Caco-2 (cell line): Measurements from ENCODE around the gene SPTA1. TPM values are rescaled to one million over a fixed set of nuclear protein-coding genes. Genes with fewer than 3 reads are reported as not detected.

Source experiments
- BruUV-seq: library from RNA; stranded (reverse); fragments of 400-500 nt; replicated peaks from 2 replicates; lab custom pipeline; 2021; lab: Mats Ljungman, UMichigan
- CTCF ChIA-PET: fragments of 300-600 bp; sonication (Branson Sonifier 250); formaldehyde crosslinking; loops from one replicate; lab custom pipeline; 2022; ENCODE audit warnings: antibody characterized with exemption; lab: Charles Lee
- POLR2A ChIA-PET: fragments of 300-600 bp; sonication (Branson Sonifier 250); formaldehyde crosslinking; loops from one replicate; lab custom pipeline; 2022; ENCODE audit warnings: antibody characterized with exemption; lab: Charles Lee
- DNase-seq, 2 experiments: peaks; one replicate each; pipeline versions ENCODE4 v3.0.0 to v3.0.0-alpha.2; 2020 to 2022
- H3K27me3 ChIP-seq: replicated peaks from 2 replicates; pipeline ENCODE4 v1.6.0; 2011; ENCODE audit warnings: low read length; ENCODE audit not compliant: control insufficient read depth, insufficient read depth
- H3K36me3 ChIP-seq: 2 replicates; pipeline ENCODE4 v1.5.1; 2011; ENCODE audit warnings: low read length; ENCODE audit not compliant: control insufficient read depth, insufficient read depth
- H3K4me1 ChIP-seq: fragments of 250-450 bp; sonication (Bioruptor Pico); 2 replicates; pipeline ENCODE4 v1.5.1; 2020; ENCODE audit warnings: mild to moderate bottlenecking
- H3K4me3 ChIP-seq: 2 replicates; pipeline ENCODE4 v1.5.1; 2011; ENCODE audit warnings: low read depth, mild to moderate bottlenecking, control low read depth, low read length
- H3K9me3 ChIP-seq: fragments of 250-450 bp; sonication (Bioruptor Pico); 2 replicates; pipeline ENCODE4 v1.5.1; 2020; ENCODE audit warnings: mild to moderate bottlenecking, moderate library complexity
- H3K27ac Mint-ChIP-seq: one replicate; pipeline ENCODE4 v1.8.0; 2022; ENCODE audit warnings: mixed read lengths; ENCODE audit not compliant: unreplicated experiment
- H3K27me3 Mint-ChIP-seq: one replicate; pipeline ENCODE4 v1.8.0; 2022; ENCODE audit warnings: mixed read lengths; ENCODE audit not compliant: insufficient read depth, unreplicated experiment
- H3K36me3 Mint-ChIP-seq: one replicate; pipeline ENCODE4 v1.8.0; 2022; ENCODE audit warnings: mild to moderate bottlenecking, mixed read lengths; ENCODE audit not compliant: insufficient read depth, unreplicated experiment
- H3K4me1 Mint-ChIP-seq: one replicate; pipeline ENCODE4 v1.8.0; 2022; ENCODE audit warnings: low read depth, mixed read lengths; ENCODE audit not compliant: unreplicated experiment
- H3K4me3 Mint-ChIP-seq: one replicate; pipeline ENCODE4 v1.8.0; 2022; ENCODE audit warnings: mild to moderate bottlenecking, moderate library complexity, mixed read lengths; ENCODE audit not compliant: unreplicated experiment
- H3K9me3 Mint-ChIP-seq: one replicate; pipeline ENCODE4 v1.8.0; 2022; ENCODE audit warnings: mixed read lengths; ENCODE audit not compliant: unreplicated experiment
- intact Hi-C: fragments of 100-400 bp; cut with micrococcal nuclease; formaldehyde crosslinking; loops from one replicate; pipeline ENCODE4 v1.10.0; 2022; ENCODE audit not compliant: unreplicated experiment
- total RNA-seq: library from RNA; stranded (reverse); gene quantifications from 2 replicates; pipeline ENCODE4 v1.2.3, GENCODE V29; 2022
- TF ChIP-seq, protein P1 (sequence below), 2 experiments: fragments of 200-600 bp in 1 of 2; IDR thresholded peaks; 1 replicate in 1 of 2; 2 replicates in 1 of 2; pipeline versions ENCODE4 v1.5.1 to v1.8.0; 2011 to 2022; ENCODE audit warnings: antibody characterized with exemption in 1 of 2, control low read depth in 1 of 2, inconsistent platforms in 1 of 2, low read depth in 1 of 2, low read length in 1 of 2, mild to moderate bottlenecking in 1 of 2, moderate library complexity in 1 of 2; ENCODE audit not compliant: insufficient read depth in 1 of 2, severe bottlenecking in 1 of 2, unreplicated experiment in 1 of 2

The SPTA1 gene
- total RNA-seq, 1 experiment from 2014 or later: not detected

GRCh38 chr1:158711098-158711497 lies 24.6 kb upstream of the SPTA1 start:
- intact Hi-C loops: no loop called here
- H3K27ac Mint-ChIP-seq: no peak overlapping the region

DNA sequence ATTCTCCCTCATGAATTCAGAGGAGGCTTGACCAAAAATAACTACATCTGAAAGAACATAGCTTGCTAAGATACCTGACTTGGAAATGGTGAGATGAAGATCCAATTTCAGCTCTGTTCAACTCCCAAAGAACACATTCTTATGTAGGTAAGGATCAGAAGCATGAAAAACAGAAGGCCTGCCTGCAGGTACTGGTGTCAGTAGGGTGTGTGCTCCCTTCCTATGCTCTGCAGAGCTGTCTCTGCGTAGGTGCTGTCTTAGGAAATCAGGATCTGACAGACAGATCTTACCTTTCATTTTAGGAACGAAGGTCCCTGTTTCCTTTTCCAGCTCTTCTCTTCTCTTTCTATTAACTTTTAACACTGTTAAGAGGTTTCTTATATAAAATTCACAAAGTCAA lies 19.6 kb upstream of the SPTA1 start:
- Mint-ChIP-seq H3K4me1 (no peaks in the 10 kb centered on the region), H3K36me3 (no peaks in the 10 kb centered on the region), H3K4me3 (no peak overlapping the region), H3K9me3 (no peaks in the 10 kb centered on the region), H3K27ac (no peak overlapping the region), H3K27me3 (no peaks in the 10 kb centered on the region)
- CTCF ChIA-PET: no interaction called here
- no peak for DNase-seq
- H3K36me3 ChIP-seq: no peaks in the 10 kb centered on the region
- H3K4me1 ChIP-seq: no peaks in the 10 kb centered on the region
- intact Hi-C loops: no loop called here
- TF ChIP-seq, protein P1, sequence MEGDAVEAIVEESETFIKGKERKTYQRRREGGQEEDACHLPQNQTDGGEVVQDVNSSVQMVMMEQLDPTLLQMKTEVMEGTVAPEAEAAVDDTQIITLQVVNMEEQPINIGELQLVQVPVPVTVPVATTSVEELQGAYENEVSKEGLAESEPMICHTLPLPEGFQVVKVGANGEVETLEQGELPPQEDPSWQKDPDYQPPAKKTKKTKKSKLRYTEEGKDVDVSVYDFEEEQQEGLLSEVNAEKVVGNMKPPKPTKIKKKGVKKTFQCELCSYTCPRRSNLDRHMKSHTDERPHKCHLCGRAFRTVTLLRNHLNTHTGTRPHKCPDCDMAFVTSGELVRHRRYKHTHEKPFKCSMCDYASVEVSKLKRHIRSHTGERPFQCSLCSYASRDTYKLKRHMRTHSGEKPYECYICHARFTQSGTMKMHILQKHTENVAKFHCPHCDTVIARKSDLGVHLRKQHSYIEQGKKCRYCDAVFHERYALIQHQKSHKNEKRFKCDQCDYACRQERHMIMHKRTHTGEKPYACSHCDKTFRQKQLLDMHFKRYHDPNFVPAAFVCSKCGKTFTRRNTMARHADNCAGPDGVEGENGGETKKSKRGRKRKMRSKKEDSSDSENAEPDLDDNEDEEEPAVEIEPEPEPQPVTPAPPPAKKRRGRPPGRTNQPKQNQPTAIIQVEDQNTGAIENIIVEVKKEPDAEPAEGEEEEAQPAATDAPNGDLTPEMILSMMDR (IDR thresholded peaks at IDR 0.05; ENCODE audit: insufficient read depth in 1 of 2, low read depth in 1 of 2, low read length in 1 of 2, severe bottlenecking in 1 of 2, unreplicated experiment in 1 of 2): no peak
- POLR2A ChIA-PET: no interaction called here
- no peaks in the 10 kb centered on the region for H3K27me3 ChIP-seq
- no peak overlapping the region for H3K4me3 ChIP-seq
- no peaks in the 10 kb centered on the region for H3K9me3 ChIP-seq
- no TSS peak for BruUV-seq

More at GRCh38 chr1:158711098-158711497, 24.6 kb upstream of the SPTA1 start:
- Mint-ChIP-seq H3K27me3 (peaks cover 3% of the 10 kb centered on the region), H3K4me3 (no peak overlapping the region), H3K36me3 (no peaks in the 10 kb centered on the region), H3K9me3 (no peaks in the 10 kb centered on the region), H3K4me1 (no peaks in the 10 kb centered on the region)
- POLR2A ChIA-PET: no interaction called here
- no peak for DNase-seq
- Histone ChIP-seq H3K36me3 (no peaks in the 10 kb centered on the region), H3K4me3 (no peak overlapping the region), H3K9me3 (no peaks in the 10 kb centered on the region), H3K4me1 (no peaks in the 10 kb centered on the region), H3K27me3 (no peaks in the 10 kb centered on the region)
- TF ChIP-seq, protein P1 (IDR thresholded peaks at IDR 0.05; ENCODE audit: insufficient read depth in 1 of 2, low read depth in 1 of 2, low read length in 1 of 2, severe bottlenecking in 1 of 2, unreplicated experiment in 1 of 2): no peak
- no TSS peak for BruUV-seq
- CTCF ChIA-PET: no interaction called here

GRCh38 chr1:158700552-158700951 lies 14.0 kb upstream of the SPTA1 start, which contains the start of gene OR6K2:
Gene OR6K2, minus strand, starts transcription at chr1:158700652. Its CDS starts 0 bp downstream, at chr1:158700652.
- Mint-ChIP-seq H3K27me3 (peaks cover 9% of the 10 kb centered on the region), H3K4me1 (no peaks in the 10 kb centered on the region), H3K4me3 (no peak within 1 kb of the TSS), H3K27ac (no peak within 1 kb of the TSS), H3K9me3 (no peaks in the 10 kb centered on the region), H3K36me3 (no peaks in the 10 kb centered on the region)
- H3K4me3 ChIP-seq: no peak within 1 kb of the TSS
- H3K4me1 ChIP-seq: no peaks in the 10 kb centered on the region
- intact Hi-C loops: no loop called here
- no peaks in the 10 kb centered on the region for H3K27me3 ChIP-seq
- ChIA-PET CTCF (no interaction called here), POLR2A (no interaction called here)
- BruUV-seq: no TSS peak
- DNase-seq: no peak
- TF ChIP-seq, protein P1 (IDR thresholded peaks at IDR 0.05; ENCODE audit: insufficient read depth in 1 of 2, low read depth in 1 of 2, low read length in 1 of 2, severe bottlenecking in 1 of 2, unreplicated experiment in 1 of 2): no peak
- no peaks in the 10 kb centered on the region for H3K36me3 ChIP-seq
- no peaks in the 10 kb centered on the region for H3K9me3 ChIP-seq
